H1 (cell line): ENCODE data around the gene GALNT11. TPM values are rescaled to one million over a fixed set of nuclear protein-coding genes. Genes with fewer than 3 reads are reported as not detected.

ENCODE experiments used
- CTCF ChIA-PET: fragments of 300-600 bp; sonication (Branson Sonifier 250); formaldehyde crosslinking; loops from one replicate; lab custom pipeline; 2021; ENCODE audit not compliant: partially characterized antibody; lab: Charles Lee
- POLR2A ChIA-PET: fragments of 300-600 bp; sonication (Branson Sonifier 250); formaldehyde crosslinking; loops from one replicate; lab custom pipeline; 2021; ENCODE audit warnings: inconsistent platforms; ENCODE audit not compliant: partially characterized antibody; lab: Charles Lee
- DNase-seq, 2 experiments: peaks; one replicate each; pipeline versions ENCODE4 v3.0.0 to v3.0.0-alpha.2; 2010 to 2022; ENCODE audit warnings: low spot score in 2 of 2, low read depth in 1 of 2, mixed read lengths in 1 of 2
- FAIRE-seq: peaks from 2 replicates; lab custom pipeline; 2011; peaks lifted over from hg19 to GRCh38; lab: Jason Lieb, UNC
- H2AFZ ChIP-seq: 2 replicates; pipeline ENCODE4 v1.8.1; 2012; ENCODE audit warnings: low read length, inconsistent platforms
- H2AK5ac ChIP-seq: 2 replicates; pipeline ENCODE4 v1.6.1; 2013; ENCODE audit warnings: low read depth, low read length
- H2BK120ac ChIP-seq: replicated peaks from 2 replicates; pipeline ENCODE3; 2013; ENCODE audit warnings: low read depth, low read length, inconsistent platforms
- H2BK12ac ChIP-seq: 2 replicates; pipeline ENCODE4 v1.6.1; 2013; ENCODE audit warnings: low read depth, low read length
- H2BK15ac ChIP-seq: 2 replicates; pipeline ENCODE4 v1.6.1; 2013; ENCODE audit warnings: low read length
- H2BK20ac ChIP-seq: 2 replicates; pipeline ENCODE4 v1.6.1; 2013; ENCODE audit warnings: low read length
- H2BK5ac ChIP-seq: 2 replicates; pipeline ENCODE4 v1.6.1; 2013; ENCODE audit warnings: low read depth, low read length
- H3K14ac ChIP-seq: 2 replicates; pipeline ENCODE4 v1.6.1; 2013; ENCODE audit warnings: inconsistent platforms; ENCODE audit not compliant: insufficient read length
- H3K18ac ChIP-seq: 2 replicates; pipeline ENCODE4 v1.6.1; 2013; ENCODE audit warnings: low read length; ENCODE audit errors: extremely low read depth
- H3K23ac ChIP-seq: 2 replicates; pipeline ENCODE4 v1.6.1; 2013; ENCODE audit warnings: inconsistent platforms; ENCODE audit not compliant: insufficient read length
- H3K23me2 ChIP-seq: 2 replicates; pipeline ENCODE4 v1.6.1; 2013; ENCODE audit warnings: low read depth, low read length
- H3K27ac ChIP-seq: 2 replicates; pipeline ENCODE4 v1.6.1; 2011; ENCODE audit warnings: low read depth, low read length, inconsistent platforms
- H3K27me3 ChIP-seq, 4 experiments: replicated peaks in 1 of 4; 1 replicate in 1 of 4; 2 replicates in 3 of 4; pipeline versions ENCODE4 v1.6.1 to v1.8.1; 2011 to 2013; ENCODE audit warnings: low read length in 3 of 4, mild to moderate bottlenecking in 3 of 4, inconsistent platforms in 2 of 4, mixed read lengths in 2 of 4, moderate library complexity in 1 of 4; ENCODE audit not compliant: control insufficient read depth in 3 of 4, insufficient read depth in 3 of 4; ENCODE audit errors: extremely low read depth in 1 of 4
- H3K36me3 ChIP-seq, 4 experiments: 2 replicates each; pipeline versions ENCODE4 v1.6.1 to v1.8.1; 2011 to 2013; ENCODE audit warnings: mild to moderate bottlenecking in 4 of 4, low read length in 3 of 4, moderate library complexity in 2 of 4, control low read depth in 1 of 4, inconsistent platforms in 1 of 4; ENCODE audit not compliant: insufficient read depth in 4 of 4, control insufficient read depth in 2 of 4
- H3K4ac ChIP-seq: replicated peaks from 2 replicates; pipeline ENCODE3; 2013; ENCODE audit warnings: low read length, low read depth, mixed read lengths, inconsistent platforms; ENCODE audit not compliant: insufficient read length
- H3K4me1 ChIP-seq, 4 experiments: replicated peaks in 1 of 4; 1 replicate in 1 of 4; 2 replicates in 3 of 4; pipeline versions ENCODE4 v1.6.1 to v1.8.1; 2011 to 2013; ENCODE audit warnings: low read length in 3 of 4, inconsistent platforms in 2 of 4, mixed read lengths in 1 of 4; ENCODE audit not compliant: insufficient read depth in 4 of 4, control insufficient read depth in 3 of 4
- H3K4me2 ChIP-seq, 2 experiments: 2 replicates each; pipeline versions ENCODE4 v1.6.1 to v1.8.1; 2011 to 2013; ENCODE audit warnings: low read depth in 2 of 2, low read length in 2 of 2, control low read depth in 1 of 2, inconsistent platforms in 1 of 2, mild to moderate bottlenecking in 1 of 2; ENCODE audit not compliant: insufficient read depth in 1 of 2
- H3K4me3 ChIP-seq, 4 experiments: fragments of 200-600, 300-600 bp in 1 of 4; sonication (generic), shearing (Covaris generic), sonication (Bioruptor Twin) in 1 of 4; 2 replicates each; pipeline versions ENCODE4 v1.5.1 to v1.8.1; 2011 to 2016; ENCODE audit warnings: low read length in 4 of 4, low read depth in 3 of 4, control low read depth in 2 of 4, inconsistent platforms in 2 of 4, mild to moderate bottlenecking in 2 of 4, mixed read lengths in 1 of 4, moderate library complexity in 1 of 4; ENCODE audit not compliant: insufficient read depth in 2 of 4; ENCODE audit errors: extremely low read depth in 1 of 4
- H3K56ac ChIP-seq: replicated peaks from 2 replicates; pipeline ENCODE3; 2013; ENCODE audit warnings: low read depth, mild to moderate bottlenecking, mixed read lengths, low read length, inconsistent platforms; ENCODE audit not compliant: insufficient read length
- H3K79me1 ChIP-seq: 2 replicates; pipeline ENCODE4 v1.6.1; 2013; ENCODE audit warnings: low read depth, low read length, control low read depth
- H3K79me2 ChIP-seq, 2 experiments: 2 replicates each; pipeline versions ENCODE4 v1.6.1 to v1.8.1; 2012 to 2013; ENCODE audit warnings: low read length in 2 of 2, mild to moderate bottlenecking in 2 of 2, inconsistent platforms in 1 of 2; ENCODE audit not compliant: insufficient read depth in 2 of 2, control insufficient read depth in 1 of 2
- H3K9ac ChIP-seq, 4 experiments: replicated peaks in 1 of 4; 1 replicate in 1 of 4; 2 replicates in 3 of 4; pipeline versions ENCODE4 v1.6.1 to v1.8.1; 2011 to 2013; ENCODE audit warnings: low read depth in 3 of 4, low read length in 3 of 4, control low read depth in 2 of 4, mild to moderate bottlenecking in 2 of 4, moderate library complexity in 2 of 4, inconsistent platforms in 1 of 4; ENCODE audit errors: extremely low read depth in 1 of 4
- H3K9me3 ChIP-seq, 2 experiments: 2 replicates each; pipeline versions ENCODE4 v1.6.1 to v1.8.1; 2012 to 2013; ENCODE audit warnings: mild to moderate bottlenecking in 2 of 2, moderate library complexity in 2 of 2, control low read depth in 1 of 2, inconsistent platforms in 1 of 2, low read depth in 1 of 2, low read length in 1 of 2, mixed read lengths in 1 of 2; ENCODE audit not compliant: insufficient read depth in 2 of 2
- H4K20me1 ChIP-seq, 2 experiments: replicated peaks in 1 of 2; 2 replicates each; pipeline versions ENCODE3 to v1.8.1; 2011 to 2013; ENCODE audit warnings: inconsistent platforms in 2 of 2, low read length in 2 of 2, mild to moderate bottlenecking in 1 of 2; ENCODE audit not compliant: insufficient read depth in 2 of 2, control insufficient read depth in 1 of 2
- H4K5ac ChIP-seq: 2 replicates; pipeline ENCODE4 v1.6.1; 2013; ENCODE audit warnings: low read length, low read depth, mixed read lengths, inconsistent platforms; ENCODE audit not compliant: insufficient read length
- H4K8ac ChIP-seq: 2 replicates; pipeline ENCODE4 v1.8.0; 2013; ENCODE audit warnings: mild to moderate bottlenecking, moderate library complexity, low read length, inconsistent platforms; ENCODE audit not compliant: insufficient read depth; ENCODE audit errors: extremely low read depth
- H4K91ac ChIP-seq: replicated peaks from 2 replicates; pipeline ENCODE3; 2013; ENCODE audit warnings: low read length, mixed read lengths, inconsistent platforms; ENCODE audit not compliant: insufficient read length
- BRCA1 ChIP-seq: IDR thresholded peaks from 2 replicates; pipeline ENCODE4 v1.6.1; 2012; ENCODE audit warnings: low read depth, low read length, improper control_type of control experiment
- CBX5 ChIP-seq: fragments of 300-800, 300-1000 bp; sonication (generic); IDR thresholded peaks from 2 replicates; pipeline ENCODE4 v1.7.1; 2016; ENCODE audit warnings: antibody characterized with exemption, low read length, low read depth
- EZH2 ChIP-seq: fragments of 200-600 bp; sonication (generic); IDR thresholded peaks from 2 replicates; pipeline ENCODE4 v1.7.1; 2012; ENCODE audit warnings: low read depth, mild to moderate bottlenecking, moderate library complexity, low read length, inconsistent platforms; ENCODE audit not compliant: severe bottlenecking
- FOSL1 ChIP-seq: IDR thresholded peaks from 2 replicates; pipeline ENCODE4 v1.6.1; 2011; ENCODE audit warnings: mild to moderate bottlenecking, low read depth, low read length, moderate library complexity; ENCODE audit not compliant: insufficient read depth
- GABPA ChIP-seq: IDR thresholded peaks from 2 replicates; pipeline ENCODE4 v1.6.1; 2011; ENCODE audit warnings: mild to moderate bottlenecking, low read length, moderate library complexity, borderline replicate concordance; ENCODE audit not compliant: insufficient read depth
- HDAC2 ChIP-seq, 2 experiments: fragments of 300-600 bp in 1 of 2; sonication (generic) in 1 of 2; IDR thresholded peaks; 2 replicates each; pipeline ENCODE4 v1.6.1; 2011 to 2012; ENCODE audit warnings: low read depth in 2 of 2, low read length in 2 of 2, mild to moderate bottlenecking in 2 of 2, moderate library complexity in 2 of 2, borderline replicate concordance in 1 of 2, inconsistent platforms in 1 of 2
- JUN ChIP-seq: IDR thresholded peaks from 2 replicates; pipeline ENCODE4 v1.6.1; 2011; ENCODE audit warnings: low read depth, mild to moderate bottlenecking, improper control_type of control experiment, low read length
- KDM5A ChIP-seq: fragments of 200-600 bp; IDR thresholded peaks from 2 replicates; pipeline ENCODE4 v1.7.1; 2012; ENCODE audit warnings: mild to moderate bottlenecking, low read length, inconsistent platforms, mixed read lengths
- POLR2AphosphoS5 ChIP-seq: IDR thresholded peaks from 2 replicates; pipeline ENCODE4 v1.6.1; 2011; ENCODE audit warnings: low read depth, low read length
- RNF2 ChIP-seq: fragments of 200-900, 300-1000 bp; sonication (generic); IDR thresholded peaks from 2 replicates; pipeline ENCODE4 v1.7.1; 2016; ENCODE audit warnings: borderline replicate concordance, low read depth, mild to moderate bottlenecking, antibody characterized with exemption, low read length; ENCODE audit not compliant: poor library complexity, severe bottlenecking; ENCODE audit errors: missing control alignments
- SIN3A ChIP-seq, 2 experiments: IDR thresholded peaks in 1 of 2; conservative IDR thresholded peaks in 1 of 2; 2 replicates each; pipeline ENCODE4 v1.6.1; 2011 to 2012; ENCODE audit warnings: low read length in 2 of 2, improper control_type of control experiment in 1 of 2, low read depth in 1 of 2, mild to moderate bottlenecking in 1 of 2
- WGBS, 2 experiments: shearing (Covaris generic) in 1 of 2; methylation state at CpG; one replicate each; pipeline versions ENCODE4 v1.1.6 to v1.1.7; 2013 to 2015; ENCODE audit warnings: low lambda C conversion rate in 2 of 2, mixed read lengths in 2 of 2, inconsistent platforms in 1 of 2, low coverage in 1 of 2, missing lambda C conversion rate in 1 of 2; ENCODE audit not compliant: insufficient replicate concordance in 2 of 2, insufficient coverage in 1 of 2, insufficient read length in 1 of 2; ENCODE audit errors: extremely low coverage in 1 of 2, missing lambda C conversion rate in 1 of 2; 5-methylcytosine and 5-hydroxymethylcytosine counted together
- polyA plus RNA-seq, 7 experiments: library from polyadenylated mRNA; depleted of rRNA in 3 of 7; stranded (reverse) in 5 of 7; unstranded in 2 of 7; fragments of >200 nt in 5 of 7; fragments of 200-250 nt in 2 of 7; gene quantifications; 1 replicate in 5 of 7; 2 replicates in 1 of 7; 4 replicates in 1 of 7; pipeline versions ENCODE4 v1.2.1 to v1.2.3, GENCODE V29; 2011 to 2013; ENCODE audit warnings: missing spikeins in 2 of 7, mixed read lengths in 2 of 7
- total RNA-seq: library from RNA; stranded (reverse); fragmentation: NEBNext Ultra II Directional; extraction: Animal tissue kit (Norgen Biotek cat#: 25700); gene quantifications from 2 replicates; pipeline ENCODE4 v1.2.1, GENCODE V29; 2021
- TF ChIP-seq, protein P1 (sequence below): IDR thresholded peaks from 2 replicates; pipeline ENCODE4 v1.6.1; 2011; ENCODE audit warnings: low read length, improper control_type of control experiment

GALNT11 gene
- total and polyA plus RNA-seq, 2 of the 8 experiments (the other 6 are each of a cell fraction or from before 2014, with no cell fraction given) = 20.5 to 23.2 TPM

- Histone ChIP-seq H4K91ac (no peak overlapping the region), H3K27ac (no peak overlapping the region), H3K27me3 (no peaks in the 10 kb centered on the region), H2BK5ac (no peak overlapping the region), H3K4me3 (no peak overlapping the region), H3K56ac (no peak overlapping the region), H4K5ac (no peak overlapping the region), H3K36me3 (peaks cover 8 to 79% (median 51%) of the 10 kb centered on the region in 4 experiments), H3K23me2 (no peaks in the 10 kb centered on the region), H3K9me3 (no peaks in the 10 kb centered on the region), H2BK20ac (no peak overlapping the region), H2AK5ac (no peak overlapping the region), H3K9ac (no peak overlapping the region), H2AFZ (no peak overlapping the region), H3K18ac (no peak overlapping the region), H3K79me2 (no peaks in the 10 kb centered on the region), H2BK15ac (no peak overlapping the region), H4K8ac (no peak overlapping the region), H3K4me1 (no peaks in the 10 kb centered on the region), H2BK12ac (no peak overlapping the region), H4K20me1 (no peaks in the 10 kb centered on the region), H2BK120ac (no peak overlapping the region), H3K79me1 (no peaks in the 10 kb centered on the region; the same call in 1 of the 2 replicates), H3K4ac (no peak overlapping the region), H3K4me2 (no peak overlapping the region), H3K14ac (no peak overlapping the region), H3K23ac (no peak overlapping the region)
- WGBS, 2 experiments = 93% methylated on average over 5 of the region's 5 CpGs; no CpG with 5 or more reads in 1 of the 2 experiments
- POLR2A ChIA-PET = no interaction called here
- CTCF ChIA-PET = interaction anchor here (0.8 to 1.3 kb wide), 2 partner anchors 10 to 25 kb away, joined by 3 read pairs; no protein-coding TSS in a partner anchor
- DNase-seq (no peak), FAIRE-seq (no peak)
- no peak for TF ChIP-seq HDAC2 (IDR thresholded peaks at IDR 0.05; ENCODE audit: borderline replicate concordance in 1 of 2, low read depth in 2 of 2, low read length in 2 of 2)
- no peak for TF ChIP-seq GABPA
- no peak for TF ChIP-seq KDM5A
- no peak for TF ChIP-seq POLR2AphosphoS5
- no peak for TF ChIP-seq BRCA1
- TF ChIP-seq CBX5 = no peak
- no peak for TF ChIP-seq EZH2
- no peak for TF ChIP-seq RNF2
- TF ChIP-seq SIN3A (conservative IDR thresholded peaks at IDR 0.05 in 1 of 2, IDR thresholded peaks at IDR 0.05 in 1 of 2; ENCODE audit: low read depth in 1 of 2, low read length in 2 of 2) = no peak
- TF ChIP-seq, protein P1, sequence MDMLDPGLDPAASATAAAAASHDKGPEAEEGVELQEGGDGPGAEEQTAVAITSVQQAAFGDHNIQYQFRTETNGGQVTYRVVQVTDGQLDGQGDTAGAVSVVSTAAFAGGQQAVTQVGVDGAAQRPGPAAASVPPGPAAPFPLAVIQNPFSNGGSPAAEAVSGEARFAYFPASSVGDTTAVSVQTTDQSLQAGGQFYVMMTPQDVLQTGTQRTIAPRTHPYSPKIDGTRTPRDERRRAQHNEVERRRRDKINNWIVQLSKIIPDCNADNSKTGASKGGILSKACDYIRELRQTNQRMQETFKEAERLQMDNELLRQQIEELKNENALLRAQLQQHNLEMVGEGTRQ = no peak
- no peak for TF ChIP-seq FOSL1
- no peak for TF ChIP-seq JUN
These were observed 126.8 kb downstream of the GALNT11 start for GRCh38 chr7:152152267-152152666.
